HAP-1 (cell line): ENCODE data around the gene INSYN1.
"Not testable (repeated sequence)": the region's sequence is repeated elsewhere in the genome, so short reads cannot be mapped to it uniquely, and the experiment has no call there.

ENCODE experiments used
- DNase-seq, 2 experiments: peaks; one replicate each; pipeline ENCODE4 v3.0.0-alpha.2; 2016 to 2020; ENCODE audit warnings: low spot score in 2 of 2
- H3K27me3 ChIP-seq: fragments of 250-450 bp; sonication (Bioruptor Pico); 2 replicates; pipeline ENCODE4 v1.5.1; 2020; ENCODE audit warnings: low read depth, mild to moderate bottlenecking, moderate library complexity
- H3K36me3 ChIP-seq: fragments of 250-450 bp; sonication (Bioruptor Pico); replicated peaks from 2 replicates; pipeline ENCODE4 v1.5.1; 2020; ENCODE audit warnings: mild to moderate bottlenecking
- H3K4me1 ChIP-seq: fragments of 250-450 bp; sonication (Bioruptor Pico); 2 replicates; pipeline ENCODE4 v1.5.1; 2020; ENCODE audit warnings: mild to moderate bottlenecking
- H3K4me3 ChIP-seq: fragments of 250-450 bp; sonication (Bioruptor Pico); 2 replicates; pipeline ENCODE4 v1.5.1; 2020; ENCODE audit warnings: mild to moderate bottlenecking, moderate library complexity
- H3K9me3 ChIP-seq: fragments of 250-450 bp; sonication (Bioruptor Pico); 2 replicates; pipeline ENCODE4 v1.5.1; 2020; ENCODE audit warnings: mild to moderate bottlenecking, moderate library complexity
- in situ Hi-C: fragments of 300-500 bp; cut with MboI; formaldehyde crosslinking; loops from 3 replicates; pipeline ENCODE4 v1.14.3; 2020; ENCODE audit warnings: low sequenced_read_pairs, inconsistent platforms, mixed read lengths

INSYN1 gene

DNA sequence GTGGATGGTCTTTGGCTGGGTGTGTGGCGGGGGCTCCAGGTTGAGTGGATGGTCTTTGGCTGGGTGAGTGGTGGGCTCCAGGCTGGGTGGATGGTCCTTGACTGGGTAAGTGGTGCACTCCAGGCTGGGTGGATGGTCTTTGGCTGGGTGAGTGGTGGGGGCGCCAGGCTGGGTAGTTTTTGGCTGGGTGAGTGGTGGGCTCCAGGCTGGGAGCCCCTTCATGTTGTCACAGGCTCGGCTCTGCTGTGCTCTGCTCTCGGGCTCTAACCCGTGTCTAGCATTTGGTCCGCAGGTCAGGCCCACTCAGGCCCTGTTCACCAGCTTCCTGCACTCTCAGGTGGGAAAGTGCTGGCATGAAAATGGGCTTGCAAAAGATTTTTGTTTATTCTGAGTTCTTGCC is 43.9 kb downstream of the INSYN1 start:
- H3K4me1 ChIP-seq = no peaks in the 10 kb centered on the region
- H3K27me3 ChIP-seq = no peaks in the 10 kb centered on the region
- in situ Hi-C loops = no loop called here
- no peaks in the 10 kb centered on the region for H3K9me3 ChIP-seq
- peaks cover 82% of the 10 kb centered on the region for H3K36me3 ChIP-seq
- no peak overlapping the region for H3K4me3 ChIP-seq
- no peak for DNase-seq

- Histone ChIP-seq H3K4me1 (no peaks in the 10 kb centered on the region), H3K4me3 (no peak overlapping the region), H3K27me3 (no peaks in the 10 kb centered on the region), H3K36me3 (peaks cover 78% of the 10 kb centered on the region), H3K9me3 (no peaks in the 10 kb centered on the region)
- in situ Hi-C loops = no loop called here
- DNase-seq = no peak
These were observed 44.5 kb downstream of the INSYN1 start for GRCh38 chr15:73708691-73709090.

GRCh38 chr15:73704869-73705645 is 48.1 kb downstream of the INSYN1 start:
- peak; percentile 67 to 87 for DNase-seq
- in situ Hi-C loops = no loop called here
- Histone ChIP-seq H3K9me3 (no peaks in the 10 kb centered on the region), H3K4me1 (no peaks in the 10 kb centered on the region), H3K36me3 (peaks cover 59% of the 10 kb centered on the region), H3K4me3 (no peak overlapping the region), H3K27me3 (no peaks in the 10 kb centered on the region)

GRCh38 chr15:73704142-73704868 is 48.8 kb downstream of the INSYN1 start:
- DNase-seq, H3K27me3 ChIP-seq, H3K4me3 ChIP-seq, in situ Hi-C loops, H3K9me3 ChIP-seq, H3K4me1 ChIP-seq: not testable (repeated sequence)
- peaks cover 58% of the 10 kb centered on the region for H3K36me3 ChIP-seq

DNA sequence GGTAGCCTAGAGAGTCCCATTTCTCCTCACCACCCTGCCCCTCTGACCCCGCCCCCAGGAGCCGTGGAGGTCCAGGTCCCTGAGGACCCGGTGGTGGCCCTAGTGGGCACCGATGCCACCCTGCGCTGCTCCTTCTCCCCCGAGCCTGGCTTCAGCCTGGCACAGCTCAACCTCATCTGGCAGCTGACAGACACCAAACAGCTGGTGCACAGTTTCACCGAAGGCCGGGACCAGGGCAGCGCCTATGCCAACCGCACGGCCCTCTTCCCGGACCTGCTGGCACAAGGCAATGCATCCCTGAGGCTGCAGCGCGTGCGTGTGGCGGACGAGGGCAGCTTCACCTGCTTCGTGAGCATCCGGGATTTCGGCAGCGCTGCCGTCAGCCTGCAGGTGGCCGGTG is 49.5 kb downstream of the INSYN1 start:
- H3K4me3 ChIP-seq, DNase-seq, H3K4me1 ChIP-seq, in situ Hi-C loops, H3K27me3 ChIP-seq, H3K9me3 ChIP-seq: not testable (repeated sequence)
- peaks cover 60% of the 10 kb centered on the region for H3K36me3 ChIP-seq

GRCh38 chr15:73702311-73703239 is 50.6 kb downstream of the INSYN1 start:
- in situ Hi-C loops, H3K4me3 ChIP-seq, H3K4me1 ChIP-seq, H3K9me3 ChIP-seq, DNase-seq, H3K27me3 ChIP-seq: not testable (repeated sequence)
- H3K36me3 ChIP-seq = peaks cover 59% of the 10 kb centered on the region

- H3K4me1 ChIP-seq = no peaks in the 10 kb centered on the region
- in situ Hi-C loops = no loop called here
- peaks cover 36% of the 10 kb centered on the region for H3K36me3 ChIP-seq
These were observed 52.9 kb downstream of the INSYN1 start for GRCh38 chr15:73700041-73700842.

DNA sequence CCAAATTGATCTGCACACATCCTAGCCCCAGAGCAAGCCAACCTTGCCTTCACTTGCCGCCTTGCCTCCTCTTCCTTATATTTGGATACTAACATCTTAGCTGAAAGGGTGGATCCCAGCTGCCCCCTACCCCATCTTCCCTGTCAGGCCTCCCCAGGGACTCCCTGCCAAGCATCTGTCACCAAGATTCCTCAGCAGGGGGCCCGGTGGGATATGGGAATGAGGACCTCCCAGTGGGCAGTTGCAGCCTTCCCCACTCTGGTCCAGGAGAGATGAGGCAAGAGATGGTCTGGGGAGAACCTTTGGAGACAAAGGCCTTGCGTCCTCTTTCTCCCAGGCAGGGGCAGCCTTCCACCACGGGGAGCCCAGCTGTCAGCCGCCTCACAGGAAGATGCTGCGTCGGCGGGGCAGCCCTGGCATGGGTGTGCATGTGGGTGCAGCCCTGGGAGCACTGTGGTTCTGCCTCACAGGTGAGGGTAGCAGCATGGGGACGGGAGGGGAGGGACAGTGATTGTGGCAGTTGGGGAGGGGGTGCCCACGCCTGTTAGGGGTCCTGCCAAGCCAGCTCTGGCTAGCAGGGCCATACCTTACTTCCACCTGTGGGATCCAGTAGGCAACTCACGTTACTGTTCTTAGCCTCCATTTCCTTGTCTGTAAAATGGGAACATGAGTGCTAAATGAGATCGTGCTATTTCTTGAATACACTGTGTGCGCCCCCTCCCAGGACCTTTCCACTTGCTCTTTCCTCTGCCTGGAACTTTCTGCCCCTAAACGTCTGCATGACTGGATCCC is 53.7 kb downstream of the INSYN1 start:
- no peaks in the 10 kb centered on the region for H3K27me3 ChIP-seq
- in situ Hi-C loops = loop anchor here (5.0 to 25.0 kb wide), 3 partner anchors 62 to 402 kb away; no protein-coding TSS in a partner anchor

More at GRCh38 chr15:73700041-73700842, 52.9 kb downstream of the INSYN1 start:
- Histone ChIP-seq H3K4me3 (no peak overlapping the region), H3K27me3 (no peaks in the 10 kb centered on the region), H3K9me3 (no peaks in the 10 kb centered on the region)
- peak; percentile 89 to 90 for DNase-seq

GRCh38 chr15:73697033-73697467 is 56.1 kb downstream of the INSYN1 start:
- no peak overlapping the region for H3K4me3 ChIP-seq
- H3K36me3 ChIP-seq = peaks cover 21% of the 10 kb centered on the region
- H3K4me1 ChIP-seq = no peaks in the 10 kb centered on the region
- H3K27me3 ChIP-seq = no peaks in the 10 kb centered on the region
- DNase-seq = peak in 1 of 2 experiments; percentile 40
- no peaks in the 10 kb centered on the region for H3K9me3 ChIP-seq
- in situ Hi-C loops = loop anchor here (5.0 to 25.0 kb wide), 3 partner anchors 60 to 400 kb away; no protein-coding TSS in a partner anchor

More for the DNA sequence above, 53.7 kb downstream of the INSYN1 start:
- Histone ChIP-seq H3K4me1 (no peaks in the 10 kb centered on the region), H3K36me3 (peaks cover 28% of the 10 kb centered on the region), H3K4me3 (no peak overlapping the region), H3K9me3 (no peaks in the 10 kb centered on the region)
- DNase-seq = no peak

GRCh38 chr15:73696641-73697001 is 56.5 kb downstream of the INSYN1 start:
- Histone ChIP-seq H3K4me3 (no peak overlapping the region), H3K4me1 (no peaks in the 10 kb centered on the region; the same call in 1 of the 2 replicates), H3K27me3 (no peaks in the 10 kb centered on the region), H3K9me3 (no peaks in the 10 kb centered on the region), H3K36me3 (peaks cover 21% of the 10 kb centered on the region)
- no peak for DNase-seq
- in situ Hi-C loops = loop anchor here (5.0 to 25.0 kb wide), 3 partner anchors 59 to 399 kb away; no protein-coding TSS in a partner anchor

GRCh38 chr15:73695773-73696640 is 57.1 kb downstream of the INSYN1 start:
- Histone ChIP-seq H3K27me3 (no peaks in the 10 kb centered on the region), H3K36me3 (peaks cover 21% of the 10 kb centered on the region), H3K9me3 (no peaks in the 10 kb centered on the region), H3K4me3 (no peak overlapping the region), H3K4me1 (peaks cover 5% of the 10 kb centered on the region)
- in situ Hi-C loops = loop anchor here (5.0 to 25.0 kb wide), 3 partner anchors 59 to 399 kb away; no protein-coding TSS in a partner anchor
- DNase-seq = no peak
